ENCODE results near the gene BTBD7.

GRCh38 chr14:93262446-93262845 lies 70.4 kb downstream of the BTBD7 start:
- no peak for TF ChIP-seq EZH2 (IDR thresholded peaks at IDR 0.05)
- TF ChIP-seq FOXP2 (optimal IDR thresholded peaks at IDR 0.05; ENCODE audit: control extremely low read depth, extremely low read length, insufficient read depth): no peak

Measured in SK-N-MC (cell line).